H1 (cell line): ENCODE results near the gene DNAJC16. TPM values are rescaled to one million over a fixed set of nuclear protein-coding genes. Genes with fewer than 3 reads are reported as not detected.
"Not testable (repeated sequence)": the region's sequence is repeated elsewhere in the genome, so short reads cannot be mapped to it uniquely, and the experiment has no call there.

ENCODE experiments used
- CTCF ChIA-PET: fragments of 300-600 bp; sonication (Branson Sonifier 250); formaldehyde crosslinking; loops from one replicate; lab custom pipeline; 2021; ENCODE audit not compliant: partially characterized antibody; lab: Charles Lee
- POLR2A ChIA-PET: fragments of 300-600 bp; sonication (Branson Sonifier 250); formaldehyde crosslinking; loops from one replicate; lab custom pipeline; 2021; ENCODE audit warnings: inconsistent platforms; ENCODE audit not compliant: partially characterized antibody; lab: Charles Lee
- DNase-seq, 2 experiments: peaks; one replicate each; pipeline versions ENCODE4 v3.0.0 to v3.0.0-alpha.2; 2010 to 2022; ENCODE audit warnings: low spot score in 2 of 2, low read depth in 1 of 2, mixed read lengths in 1 of 2
- FAIRE-seq: peaks from 2 replicates; lab custom pipeline; 2011; peaks lifted over from hg19 to GRCh38; lab: Jason Lieb, UNC
- H2AFZ ChIP-seq: 2 replicates; pipeline ENCODE4 v1.8.1; 2012; ENCODE audit warnings: low read length, inconsistent platforms
- H2AK5ac ChIP-seq: 2 replicates; pipeline ENCODE4 v1.6.1; 2013; ENCODE audit warnings: low read depth, low read length
- H2BK120ac ChIP-seq: replicated peaks from 2 replicates; pipeline ENCODE3; 2013; ENCODE audit warnings: low read depth, low read length, inconsistent platforms
- H2BK12ac ChIP-seq: 2 replicates; pipeline ENCODE4 v1.6.1; 2013; ENCODE audit warnings: low read depth, low read length
- H2BK15ac ChIP-seq: 2 replicates; pipeline ENCODE4 v1.6.1; 2013; ENCODE audit warnings: low read length
- H2BK20ac ChIP-seq: 2 replicates; pipeline ENCODE4 v1.6.1; 2013; ENCODE audit warnings: low read length
- H2BK5ac ChIP-seq: 2 replicates; pipeline ENCODE4 v1.6.1; 2013; ENCODE audit warnings: low read depth, low read length
- H3K14ac ChIP-seq: 2 replicates; pipeline ENCODE4 v1.6.1; 2013; ENCODE audit warnings: inconsistent platforms; ENCODE audit not compliant: insufficient read length
- H3K18ac ChIP-seq: 2 replicates; pipeline ENCODE4 v1.6.1; 2013; ENCODE audit warnings: low read length; ENCODE audit errors: extremely low read depth
- H3K23ac ChIP-seq: 2 replicates; pipeline ENCODE4 v1.6.1; 2013; ENCODE audit warnings: inconsistent platforms; ENCODE audit not compliant: insufficient read length
- H3K23me2 ChIP-seq: 2 replicates; pipeline ENCODE4 v1.6.1; 2013; ENCODE audit warnings: low read depth, low read length
- H3K27ac ChIP-seq: 2 replicates; pipeline ENCODE4 v1.6.1; 2011; ENCODE audit warnings: low read depth, low read length, inconsistent platforms
- H3K27me3 ChIP-seq, 4 experiments: replicated peaks in 1 of 4; 1 replicate in 1 of 4; 2 replicates in 3 of 4; pipeline versions ENCODE4 v1.6.1 to v1.8.1; 2011 to 2013; ENCODE audit warnings: low read length in 3 of 4, mild to moderate bottlenecking in 3 of 4, inconsistent platforms in 2 of 4, mixed read lengths in 2 of 4, moderate library complexity in 1 of 4; ENCODE audit not compliant: control insufficient read depth in 3 of 4, insufficient read depth in 3 of 4; ENCODE audit errors: extremely low read depth in 1 of 4
- H3K36me3 ChIP-seq, 4 experiments: 2 replicates each; pipeline versions ENCODE4 v1.6.1 to v1.8.1; 2011 to 2013; ENCODE audit warnings: mild to moderate bottlenecking in 4 of 4, low read length in 3 of 4, moderate library complexity in 2 of 4, control low read depth in 1 of 4, inconsistent platforms in 1 of 4; ENCODE audit not compliant: insufficient read depth in 4 of 4, control insufficient read depth in 2 of 4
- H3K4ac ChIP-seq: replicated peaks from 2 replicates; pipeline ENCODE3; 2013; ENCODE audit warnings: low read length, low read depth, mixed read lengths, inconsistent platforms; ENCODE audit not compliant: insufficient read length
- H3K4me1 ChIP-seq, 4 experiments: replicated peaks in 1 of 4; 1 replicate in 1 of 4; 2 replicates in 3 of 4; pipeline versions ENCODE4 v1.6.1 to v1.8.1; 2011 to 2013; ENCODE audit warnings: low read length in 3 of 4, inconsistent platforms in 2 of 4, mixed read lengths in 1 of 4; ENCODE audit not compliant: insufficient read depth in 4 of 4, control insufficient read depth in 3 of 4
- H3K4me2 ChIP-seq, 2 experiments: 2 replicates each; pipeline versions ENCODE4 v1.6.1 to v1.8.1; 2011 to 2013; ENCODE audit warnings: low read depth in 2 of 2, low read length in 2 of 2, control low read depth in 1 of 2, inconsistent platforms in 1 of 2, mild to moderate bottlenecking in 1 of 2; ENCODE audit not compliant: insufficient read depth in 1 of 2
- H3K4me3 ChIP-seq, 4 experiments: fragments of 200-600, 300-600 bp in 1 of 4; sonication (generic), shearing (Covaris generic), sonication (Bioruptor Twin) in 1 of 4; 2 replicates each; pipeline versions ENCODE4 v1.5.1 to v1.8.1; 2011 to 2016; ENCODE audit warnings: low read length in 4 of 4, low read depth in 3 of 4, control low read depth in 2 of 4, inconsistent platforms in 2 of 4, mild to moderate bottlenecking in 2 of 4, mixed read lengths in 1 of 4, moderate library complexity in 1 of 4; ENCODE audit not compliant: insufficient read depth in 2 of 4; ENCODE audit errors: extremely low read depth in 1 of 4
- H3K56ac ChIP-seq: replicated peaks from 2 replicates; pipeline ENCODE3; 2013; ENCODE audit warnings: low read depth, mild to moderate bottlenecking, mixed read lengths, low read length, inconsistent platforms; ENCODE audit not compliant: insufficient read length
- H3K79me1 ChIP-seq: 2 replicates; pipeline ENCODE4 v1.6.1; 2013; ENCODE audit warnings: low read depth, low read length, control low read depth
- H3K79me2 ChIP-seq, 2 experiments: 2 replicates each; pipeline versions ENCODE4 v1.6.1 to v1.8.1; 2012 to 2013; ENCODE audit warnings: low read length in 2 of 2, mild to moderate bottlenecking in 2 of 2, inconsistent platforms in 1 of 2; ENCODE audit not compliant: insufficient read depth in 2 of 2, control insufficient read depth in 1 of 2
- H3K9ac ChIP-seq, 4 experiments: replicated peaks in 1 of 4; 1 replicate in 1 of 4; 2 replicates in 3 of 4; pipeline versions ENCODE4 v1.6.1 to v1.8.1; 2011 to 2013; ENCODE audit warnings: low read depth in 3 of 4, low read length in 3 of 4, control low read depth in 2 of 4, mild to moderate bottlenecking in 2 of 4, moderate library complexity in 2 of 4, inconsistent platforms in 1 of 4; ENCODE audit errors: extremely low read depth in 1 of 4
- H3K9me3 ChIP-seq, 2 experiments: 2 replicates each; pipeline versions ENCODE4 v1.6.1 to v1.8.1; 2012 to 2013; ENCODE audit warnings: mild to moderate bottlenecking in 2 of 2, moderate library complexity in 2 of 2, control low read depth in 1 of 2, inconsistent platforms in 1 of 2, low read depth in 1 of 2, low read length in 1 of 2, mixed read lengths in 1 of 2; ENCODE audit not compliant: insufficient read depth in 2 of 2
- H4K20me1 ChIP-seq, 2 experiments: replicated peaks in 1 of 2; 2 replicates each; pipeline versions ENCODE3 to v1.8.1; 2011 to 2013; ENCODE audit warnings: inconsistent platforms in 2 of 2, low read length in 2 of 2, mild to moderate bottlenecking in 1 of 2; ENCODE audit not compliant: insufficient read depth in 2 of 2, control insufficient read depth in 1 of 2
- H4K5ac ChIP-seq: 2 replicates; pipeline ENCODE4 v1.6.1; 2013; ENCODE audit warnings: low read length, low read depth, mixed read lengths, inconsistent platforms; ENCODE audit not compliant: insufficient read length
- H4K8ac ChIP-seq: 2 replicates; pipeline ENCODE4 v1.8.0; 2013; ENCODE audit warnings: mild to moderate bottlenecking, moderate library complexity, low read length, inconsistent platforms; ENCODE audit not compliant: insufficient read depth; ENCODE audit errors: extremely low read depth
- H4K91ac ChIP-seq: replicated peaks from 2 replicates; pipeline ENCODE3; 2013; ENCODE audit warnings: low read length, mixed read lengths, inconsistent platforms; ENCODE audit not compliant: insufficient read length
- CBX8 ChIP-seq: fragments of 300-800, 300-1000 bp; sonication (generic); IDR thresholded peaks from 2 replicates; pipeline ENCODE4 v1.7.1; 2016; ENCODE audit warnings: low read depth, low read length, borderline replicate concordance
- CEBPB ChIP-seq: IDR thresholded peaks from 2 replicates; pipeline ENCODE4 v1.6.1; 2012; ENCODE audit warnings: low read depth, low read length
- EZH2 ChIP-seq: fragments of 200-600 bp; sonication (generic); IDR thresholded peaks from 2 replicates; pipeline ENCODE4 v1.7.1; 2012; ENCODE audit warnings: low read depth, mild to moderate bottlenecking, moderate library complexity, low read length, inconsistent platforms; ENCODE audit not compliant: severe bottlenecking
- MAX ChIP-seq: IDR thresholded peaks from 2 replicates; pipeline ENCODE4 v1.6.1; 2012; ENCODE audit warnings: inconsistent platforms
- RAD21 ChIP-seq, 2 experiments: IDR thresholded peaks in 1 of 2; conservative IDR thresholded peaks in 1 of 2; 2 replicates each; pipeline ENCODE4 v1.6.1; 2011; ENCODE audit warnings: low read depth in 2 of 2, low read length in 2 of 2, improper control_type of control experiment in 1 of 2, inconsistent platforms in 1 of 2, mild to moderate bottlenecking in 1 of 2, moderate library complexity in 1 of 2
- RNF2 ChIP-seq: fragments of 200-900, 300-1000 bp; sonication (generic); IDR thresholded peaks from 2 replicates; pipeline ENCODE4 v1.7.1; 2016; ENCODE audit warnings: borderline replicate concordance, low read depth, mild to moderate bottlenecking, antibody characterized with exemption, low read length; ENCODE audit not compliant: poor library complexity, severe bottlenecking; ENCODE audit errors: missing control alignments
- WGBS, 2 experiments: shearing (Covaris generic) in 1 of 2; methylation state at CpG; one replicate each; pipeline versions ENCODE4 v1.1.6 to v1.1.7; 2013 to 2015; ENCODE audit warnings: low lambda C conversion rate in 2 of 2, mixed read lengths in 2 of 2, inconsistent platforms in 1 of 2, low coverage in 1 of 2, missing lambda C conversion rate in 1 of 2; ENCODE audit not compliant: insufficient replicate concordance in 2 of 2, insufficient coverage in 1 of 2, insufficient read length in 1 of 2; ENCODE audit errors: extremely low coverage in 1 of 2, missing lambda C conversion rate in 1 of 2; 5-methylcytosine and 5-hydroxymethylcytosine counted together
- polyA plus RNA-seq, 7 experiments: library from polyadenylated mRNA; depleted of rRNA in 3 of 7; stranded (reverse) in 5 of 7; unstranded in 2 of 7; fragments of >200 nt in 5 of 7; fragments of 200-250 nt in 2 of 7; gene quantifications; 1 replicate in 5 of 7; 2 replicates in 1 of 7; 4 replicates in 1 of 7; pipeline versions ENCODE4 v1.2.1 to v1.2.3, GENCODE V29; 2011 to 2013; ENCODE audit warnings: missing spikeins in 2 of 7, mixed read lengths in 2 of 7
- total RNA-seq: library from RNA; stranded (reverse); fragmentation: NEBNext Ultra II Directional; extraction: Animal tissue kit (Norgen Biotek cat#: 25700); gene quantifications from 2 replicates; pipeline ENCODE4 v1.2.1, GENCODE V29; 2021

DNAJC16 gene
- total and polyA plus RNA-seq, 2 of the 8 experiments (the other 6 are each of a cell fraction or from before 2014, with no cell fraction given), result 7.9 to 23.3 TPM

GRCh38 chr1:15603050-15603965 is 76.7 kb downstream of the DNAJC16 start (continued):
- TF ChIP-seq RNF2 (no peak), CBX8 (no peak), EZH2 (no peak), RAD21 (IDR thresholded peaks at IDR 0.05 in 1 of 2, conservative IDR thresholded peaks at IDR 0.05 in 1 of 2; ENCODE audit: low read depth in 2 of 2, low read length in 2 of 2) (no peak), CEBPB (no peak), MAX (peak; percentile 100)
- TF ChIP-seq, all 59 proteins: peak for 20

- H3K14ac ChIP-seq, H2BK15ac ChIP-seq, H3K79me2 ChIP-seq, H3K23ac ChIP-seq, H4K91ac ChIP-seq, H3K79me1 ChIP-seq, H3K27ac ChIP-seq, H3K9me3 ChIP-seq, H4K20me1 ChIP-seq, H3K56ac ChIP-seq, H2AK5ac ChIP-seq, FAIRE-seq, H3K23me2 ChIP-seq, H3K36me3 ChIP-seq, H2BK20ac ChIP-seq, H3K4ac ChIP-seq, H4K8ac ChIP-seq, H3K18ac ChIP-seq, DNase-seq, H2BK12ac ChIP-seq, H3K4me1 ChIP-seq, H2BK120ac ChIP-seq, H2BK5ac ChIP-seq: not testable (repeated sequence)
- Histone ChIP-seq H2AFZ (peak overlapping the region; percentile 58; the same call in 1 of the 2 replicates), H4K5ac (peak overlapping the region; percentile 2), H3K4me2 (peak overlapping the region; percentile 68 to 88), H3K4me3 (peak overlapping the region in 1 of 4 experiments; percentile 68; a peak in 3 of 8 replicates), H3K27me3 (peaks cover 2 to 11% (median 9%) of the 10 kb centered on the region in 4 experiments), H3K9ac (0 out of 7 replicates have a peak overlapping the region, but pooled peaks of 1 of the 4 experiments have one; percentile 20)
- POLR2A ChIA-PET, result interaction anchor here (1.0 to 4.4 kb wide), 4 partner anchors 10 to 20 kb away, joined by 3 to 37 read pairs (median 8); partner anchors contain the start of gene DDI2
- CTCF ChIA-PET, result interaction anchor here (1.2 to 3.2 kb wide), 3 partner anchors 9 to 137 kb away, joined by 4 to 13 read pairs (median 4); partner anchors contain the start of gene TMEM82
- 81% methylated on average over 13 of the region's 13 CpGs; no CpG with 5 or more reads in 1 of the 2 experiments for WGBS, 2 experiments
These were observed 77.3 kb downstream of the DNAJC16 start for GRCh38 chr1:15603966-15604282.
